Measurements from ENCODE around the gene DCAF6.

The DCAF6 gene

DNA sequence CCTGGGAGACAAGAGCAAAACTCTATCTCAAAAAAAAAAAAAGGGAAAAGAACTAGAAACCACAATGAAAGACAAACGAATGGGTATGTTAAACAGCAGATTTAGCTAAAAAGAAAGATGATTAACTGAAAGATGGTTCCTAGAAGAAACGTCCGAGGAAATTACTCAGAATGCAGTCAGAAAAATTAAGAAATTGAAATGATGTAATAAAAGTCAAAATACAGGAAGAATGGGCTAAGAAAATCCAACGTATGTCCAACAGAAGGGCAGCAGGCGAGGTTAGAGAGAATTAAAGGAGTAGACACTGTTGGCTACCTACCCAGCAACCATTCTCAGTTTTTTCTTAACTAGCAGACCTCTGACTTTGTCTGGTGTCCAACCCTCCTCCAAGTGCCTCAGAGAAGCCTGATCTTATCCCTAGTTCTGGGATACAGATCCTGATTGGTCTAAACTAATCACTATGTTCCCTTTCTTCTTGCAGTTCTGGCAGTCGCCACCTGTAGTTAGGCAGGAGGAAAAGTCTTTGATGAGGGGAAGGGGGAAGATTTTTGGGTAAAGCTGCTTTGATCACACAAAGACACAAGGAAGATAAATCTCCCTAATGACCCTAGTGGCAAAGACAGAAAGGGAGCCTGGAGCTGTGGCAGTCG is 174.5 kb downstream of the DCAF6 start:
- no peak for DNase-seq

DNA sequence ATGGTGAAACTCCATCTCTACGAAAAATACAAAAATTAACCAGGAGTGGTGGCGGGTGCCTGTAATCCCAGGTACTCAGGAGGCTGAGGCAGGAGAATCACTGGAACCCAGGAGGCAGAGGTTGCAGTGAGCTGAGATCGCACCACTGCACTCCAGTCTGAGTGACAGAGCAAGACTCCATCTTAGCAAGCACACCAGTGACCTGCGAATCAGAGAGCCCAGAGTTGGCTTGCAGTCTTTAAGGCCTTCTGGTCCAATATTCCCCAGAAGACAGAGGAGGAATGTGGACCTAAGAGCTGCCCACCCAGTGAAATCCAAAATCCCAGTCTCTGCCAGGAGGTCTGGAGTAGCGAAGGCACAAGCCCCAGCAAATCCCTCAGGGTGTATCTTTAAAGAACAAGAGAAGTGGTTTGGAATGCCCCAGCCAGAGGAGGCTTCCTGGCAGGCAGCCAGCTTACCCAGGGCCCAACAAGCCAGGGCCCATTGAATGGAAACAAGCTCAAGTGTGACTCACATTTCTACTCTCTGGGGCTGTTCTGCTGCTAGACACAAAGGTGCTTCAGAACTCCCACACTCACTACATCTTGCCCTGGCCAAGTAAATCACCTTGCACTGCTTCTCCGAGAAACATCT is 176.3 kb downstream of the DCAF6 start:
- DNase-seq, result no peak

DNA sequence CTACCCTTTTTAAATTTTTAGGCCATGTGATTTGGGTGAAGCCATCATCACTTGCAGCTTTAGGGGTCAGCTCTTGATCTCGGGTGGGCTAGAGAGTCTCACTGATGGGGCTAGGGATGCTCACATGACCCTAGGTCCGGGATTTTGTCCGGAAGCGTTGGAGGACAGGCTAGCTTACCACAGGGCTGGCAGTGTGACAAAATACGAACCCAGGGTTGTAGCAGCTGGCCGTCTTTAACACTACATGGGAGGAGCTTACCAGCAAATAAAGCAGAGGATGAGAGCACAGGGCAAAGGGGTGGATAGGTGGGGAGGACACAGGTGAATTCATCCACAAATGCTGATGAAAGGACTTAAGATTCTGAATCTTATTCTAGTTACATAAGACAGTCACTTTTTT is 178.4 kb downstream of the DCAF6 start:
- no peak for DNase-seq

DNA sequence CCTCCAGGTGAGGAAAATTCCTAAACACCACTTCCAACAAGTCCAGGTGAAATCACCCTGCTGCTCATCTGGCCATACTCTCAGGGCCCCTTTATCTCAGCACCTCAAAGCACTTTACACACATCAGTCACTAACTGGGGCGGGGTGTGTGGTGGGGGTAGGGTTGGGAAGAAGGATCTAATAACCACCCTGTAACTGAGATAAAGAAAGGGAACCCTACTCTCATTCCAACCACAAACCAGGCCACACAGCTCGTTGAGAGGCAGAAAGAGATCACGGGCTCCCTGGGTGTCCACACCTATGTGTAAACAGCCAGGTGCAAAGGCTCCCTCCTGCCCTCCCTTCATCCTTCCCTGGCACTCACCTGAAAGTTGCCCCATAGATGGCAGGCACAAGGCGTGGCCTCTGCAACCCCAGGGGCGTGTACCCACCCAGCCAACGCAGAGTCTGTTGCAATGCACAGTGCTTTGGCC is 179.9 kb downstream of the DCAF6 start:
- DNase-seq, result no peak

DNA sequence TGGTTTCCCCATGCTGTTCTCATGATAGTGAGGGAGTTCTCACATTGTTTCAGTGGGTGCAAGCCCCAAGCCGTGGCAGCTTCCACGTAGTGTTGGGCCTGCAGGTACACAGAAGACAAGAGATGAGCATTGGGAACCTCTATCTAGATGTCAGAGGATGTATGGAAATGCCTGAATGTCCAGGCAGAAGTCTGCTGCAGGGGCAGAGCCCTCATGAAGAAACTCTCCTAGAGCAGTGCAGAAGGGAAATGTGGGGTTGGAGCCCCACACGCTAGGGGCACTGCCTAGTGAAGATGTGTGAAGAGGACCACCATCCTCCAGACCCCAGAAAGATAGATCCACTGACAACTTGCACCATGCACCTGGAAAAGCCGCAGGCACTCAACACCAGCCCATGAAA is 183.3 kb downstream of the DCAF6 start:
- no peak for DNase-seq

DNA sequence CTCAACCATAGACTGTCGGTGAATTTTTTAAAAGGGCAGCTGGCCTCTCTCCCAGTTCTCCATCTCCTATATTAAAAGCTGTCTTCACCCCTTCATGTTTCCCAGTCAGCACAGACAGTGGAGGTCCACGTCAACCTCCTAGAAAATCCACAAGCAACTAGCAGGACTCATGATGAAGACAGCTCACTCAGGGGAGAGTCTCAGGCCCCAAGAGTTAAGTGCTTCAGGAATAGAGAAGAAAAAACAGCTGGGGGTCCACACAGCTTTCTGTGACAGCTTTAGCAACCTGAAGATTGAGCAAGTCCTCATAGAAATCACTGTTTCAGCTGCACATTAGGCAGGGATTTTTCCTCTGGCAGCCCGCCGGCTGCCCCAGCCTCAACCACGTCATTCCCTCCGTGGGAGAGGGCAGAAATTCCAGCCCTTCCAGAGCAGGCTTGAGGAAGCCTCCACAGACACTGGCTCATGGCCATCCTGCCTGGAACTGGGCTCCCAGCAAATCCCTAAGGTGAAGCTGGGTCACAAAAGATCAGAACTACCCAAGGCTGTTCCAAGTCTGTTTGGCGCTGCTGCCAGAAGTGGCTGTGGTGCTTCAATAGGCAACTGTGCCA is 185.0 kb downstream of the DCAF6 start:
- peak; percentile 85 for DNase-seq

DNA sequence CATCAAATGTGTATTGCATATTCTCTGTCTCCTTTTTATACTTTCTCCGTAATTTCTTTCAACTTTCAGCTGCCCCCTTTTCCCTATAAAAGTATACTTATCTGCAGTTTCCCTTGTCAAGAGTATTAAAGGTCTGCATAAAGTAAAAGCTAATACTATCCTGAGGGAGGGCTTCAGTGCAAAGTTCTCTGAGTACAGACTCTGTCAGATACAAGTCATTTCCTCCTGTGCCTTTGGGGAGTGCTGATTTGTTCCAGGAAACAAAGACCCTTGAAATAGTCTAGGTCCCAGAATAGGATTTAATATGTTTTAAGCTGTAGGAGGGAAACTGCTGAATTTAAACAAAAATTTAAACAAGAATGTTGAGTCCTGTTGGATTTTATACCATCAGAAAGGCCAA is 188.6 kb downstream of the DCAF6 start:
- DNase-seq, result no peak

Measured in GOT3 (cell line).